Activated CD8-positive, alpha-beta T cell treated with anti-CD3 and anti-CD28 coated beads for 36 hours (primary cell): ENCODE results near the gene SRC. TPM values are rescaled to one million over a fixed set of nuclear protein-coding genes. Genes with fewer than 3 reads are reported as not detected.

ENCODE experiments used
- ATAC-seq: fragments of 200-7000 bp; cut with Tn5 transposase; one replicate; pipeline ENCODE4 v1.10.0; 2021; ENCODE audit warnings: mild to moderate bottlenecking, moderate library complexity
- CTCF ChIA-PET: fragments of 350-600 bp; sonication (Branson Sonifier 250); formaldehyde crosslinking; loops from one replicate; lab custom pipeline; 2021; ENCODE audit warnings: antibody characterized with exemption; lab: Charles Lee
- POLR2A ChIA-PET: fragments of 350-600 bp; sonication (Branson Sonifier 250); formaldehyde crosslinking; loops from one replicate; lab custom pipeline; 2021; ENCODE audit warnings: antibody characterized with exemption; lab: Charles Lee
- DNase-seq: peaks from one replicate; pipeline ENCODE4 v3.0.0-alpha.2; 2020
- H3K27ac Mint-ChIP-seq: one replicate; pipeline ENCODE4 v1.8.0; 2021; ENCODE audit warnings: mild to moderate bottlenecking, mixed read lengths
- H3K27me3 Mint-ChIP-seq: one replicate; pipeline ENCODE4 v1.8.0; 2021; ENCODE audit warnings: mixed read lengths
- H3K36me3 Mint-ChIP-seq: one replicate; pipeline ENCODE4 v1.8.0; 2021; ENCODE audit warnings: low read depth, mixed read lengths
- H3K4me1 Mint-ChIP-seq: one replicate; pipeline ENCODE4 v1.8.0; 2021; ENCODE audit warnings: low read depth, mixed read lengths
- H3K4me3 Mint-ChIP-seq: one replicate; pipeline ENCODE4 v1.8.0; 2021; ENCODE audit warnings: mild to moderate bottlenecking, moderate library complexity, mixed read lengths
- H3K9me3 Mint-ChIP-seq: one replicate; pipeline ENCODE4 v1.8.0; 2021; ENCODE audit warnings: mixed read lengths
- CTCF ChIP-seq: fragments of 200-600 bp; IDR thresholded peaks from one replicate; pipeline ENCODE4 v1.8.0; 2022; ENCODE audit warnings: antibody characterized with exemption, mild to moderate bottlenecking
- intact Hi-C: fragments of 100-400 bp; cut with micrococcal nuclease; formaldehyde crosslinking; loops from one replicate; pipeline ENCODE4 v1.10.0; 2022
- total RNA-seq, 2 experiments: library from RNA; stranded (reverse); gene quantifications; one replicate each; pipeline ENCODE4 v1.2.3, GENCODE V29; 2021

SRC gene
- total RNA-seq, 2 experiments from 2014 or later, result 0.88 to 2.4 TPM

- TF ChIP-seq CTCF, result no peak
- intact Hi-C loops, result no loop called here
- POLR2A ChIA-PET, result no interaction called here
These were observed 67.0 kb downstream of the SRC start for GRCh38 chr20:37413023-37413334.

GRCh38 chr20:37413379-37413778, 67.4 kb downstream of the SRC start:
- Mint-ChIP-seq H3K4me1 (no peaks in the 10 kb centered on the region), H3K27me3 (peaks cover 10% of the 10 kb centered on the region), H3K9me3 (no peaks in the 10 kb centered on the region), H3K27ac (no peak overlapping the region), H3K4me3 (no peak overlapping the region), H3K36me3 (no peaks in the 10 kb centered on the region)
- intact Hi-C loops, result no loop called here
- ChIA-PET CTCF (no interaction called here), POLR2A (no interaction called here)
- ATAC-seq (no peak), DNase-seq (no peak)
- TF ChIP-seq CTCF, result no peak

More at GRCh38 chr20:37413023-37413334, 67.0 kb downstream of the SRC start:
- H3K4me3 Mint-ChIP-seq, result no peak overlapping the region
- no peak for ATAC-seq
- peaks cover 12% of the 10 kb centered on the region for H3K27me3 Mint-ChIP-seq
- DNase-seq, result no peak
- H3K36me3 Mint-ChIP-seq, result no peaks in the 10 kb centered on the region
- no peaks in the 10 kb centered on the region for H3K9me3 Mint-ChIP-seq
- no peaks in the 10 kb centered on the region for H3K4me1 Mint-ChIP-seq
- H3K27ac Mint-ChIP-seq, result no peak overlapping the region
- CTCF ChIA-PET, result no interaction called here

- no peak for TF ChIP-seq CTCF
- intact Hi-C loops, result no loop called here
- no peaks in the 10 kb centered on the region for H3K4me1 Mint-ChIP-seq
- no peak overlapping the region for H3K27ac Mint-ChIP-seq
- H3K36me3 Mint-ChIP-seq, result no peaks in the 10 kb centered on the region
- H3K9me3 Mint-ChIP-seq, result no peaks in the 10 kb centered on the region
- no peak for DNase-seq
- ATAC-seq, result no peak
- POLR2A ChIA-PET, result no interaction called here
- no peak overlapping the region for H3K4me3 Mint-ChIP-seq
- H3K27me3 Mint-ChIP-seq, result peaks cover under 1% of the 10 kb centered on the region
- CTCF ChIA-PET, result no interaction called here
These were observed 68.5 kb downstream of the SRC start for GRCh38 chr20:37414224-37415035.

- Mint-ChIP-seq H3K9me3 (no peaks in the 10 kb centered on the region), H3K27ac (no peak overlapping the region), H3K36me3 (no peaks in the 10 kb centered on the region), H3K4me1 (no peaks in the 10 kb centered on the region), H3K4me3 (no peak overlapping the region), H3K27me3 (no peaks in the 10 kb centered on the region)
- no peak for TF ChIP-seq CTCF
- ChIA-PET CTCF (no interaction called here), POLR2A (no interaction called here)
- intact Hi-C loops, result no loop called here
- DNase-seq (no peak), ATAC-seq (no peak)
These were observed 69.5 kb downstream of the SRC start for GRCh38 chr20:37415118-37416085.
